Caco-2 (cell line): ENCODE measurements around the gene NFKBIB. TPM values are rescaled to one million over a fixed set of nuclear protein-coding genes. Genes with fewer than 3 reads are reported as not detected.

Source experiments
- BruUV-seq: library from RNA; stranded (reverse); fragments of 400-500 nt; replicated peaks from 2 replicates; lab custom pipeline; 2021; lab: Mats Ljungman, UMichigan
- CTCF ChIA-PET: fragments of 300-600 bp; sonication (Branson Sonifier 250); formaldehyde crosslinking; loops from one replicate; lab custom pipeline; 2022; ENCODE audit warnings: antibody characterized with exemption; lab: Charles Lee
- POLR2A ChIA-PET: fragments of 300-600 bp; sonication (Branson Sonifier 250); formaldehyde crosslinking; loops from one replicate; lab custom pipeline; 2022; ENCODE audit warnings: antibody characterized with exemption; lab: Charles Lee
- DNase-seq, 2 experiments: peaks; one replicate each; pipeline versions ENCODE4 v3.0.0 to v3.0.0-alpha.2; 2020 to 2022
- H3K27me3 ChIP-seq: replicated peaks from 2 replicates; pipeline ENCODE4 v1.6.0; 2011; ENCODE audit warnings: low read length; ENCODE audit not compliant: control insufficient read depth, insufficient read depth
- H3K36me3 ChIP-seq: 2 replicates; pipeline ENCODE4 v1.5.1; 2011; ENCODE audit warnings: low read length; ENCODE audit not compliant: control insufficient read depth, insufficient read depth
- H3K4me1 ChIP-seq: fragments of 250-450 bp; sonication (Bioruptor Pico); 2 replicates; pipeline ENCODE4 v1.5.1; 2020; ENCODE audit warnings: mild to moderate bottlenecking
- H3K4me3 ChIP-seq: 2 replicates; pipeline ENCODE4 v1.5.1; 2011; ENCODE audit warnings: low read depth, mild to moderate bottlenecking, control low read depth, low read length
- H3K9me3 ChIP-seq: fragments of 250-450 bp; sonication (Bioruptor Pico); 2 replicates; pipeline ENCODE4 v1.5.1; 2020; ENCODE audit warnings: mild to moderate bottlenecking, moderate library complexity
- H3K27ac Mint-ChIP-seq: one replicate; pipeline ENCODE4 v1.8.0; 2022; ENCODE audit warnings: mixed read lengths; ENCODE audit not compliant: unreplicated experiment
- H3K27me3 Mint-ChIP-seq: one replicate; pipeline ENCODE4 v1.8.0; 2022; ENCODE audit warnings: mixed read lengths; ENCODE audit not compliant: insufficient read depth, unreplicated experiment
- H3K36me3 Mint-ChIP-seq: one replicate; pipeline ENCODE4 v1.8.0; 2022; ENCODE audit warnings: mild to moderate bottlenecking, mixed read lengths; ENCODE audit not compliant: insufficient read depth, unreplicated experiment
- H3K4me1 Mint-ChIP-seq: one replicate; pipeline ENCODE4 v1.8.0; 2022; ENCODE audit warnings: low read depth, mixed read lengths; ENCODE audit not compliant: unreplicated experiment
- H3K4me3 Mint-ChIP-seq: one replicate; pipeline ENCODE4 v1.8.0; 2022; ENCODE audit warnings: mild to moderate bottlenecking, moderate library complexity, mixed read lengths; ENCODE audit not compliant: unreplicated experiment
- H3K9me3 Mint-ChIP-seq: one replicate; pipeline ENCODE4 v1.8.0; 2022; ENCODE audit warnings: mixed read lengths; ENCODE audit not compliant: unreplicated experiment
- CTCF ChIP-seq, 2 experiments: fragments of 200-600 bp in 1 of 2; IDR thresholded peaks; 1 replicate in 1 of 2; 2 replicates in 1 of 2; pipeline versions ENCODE4 v1.5.1 to v1.8.0; 2011 to 2022; ENCODE audit warnings: antibody characterized with exemption in 1 of 2, control low read depth in 1 of 2, inconsistent platforms in 1 of 2, low read depth in 1 of 2, low read length in 1 of 2, mild to moderate bottlenecking in 1 of 2, moderate library complexity in 1 of 2; ENCODE audit not compliant: insufficient read depth in 1 of 2, severe bottlenecking in 1 of 2, unreplicated experiment in 1 of 2
- intact Hi-C: fragments of 100-400 bp; cut with micrococcal nuclease; formaldehyde crosslinking; loops from one replicate; pipeline ENCODE4 v1.10.0; 2022; ENCODE audit not compliant: unreplicated experiment
- total RNA-seq: library from RNA; stranded (reverse); gene quantifications from 2 replicates; pipeline ENCODE4 v1.2.3, GENCODE V29; 2022

NFKBIB gene
- total RNA-seq, 1 experiment from 2014 or later, result 43.9 TPM

- BruUV-seq, result no TSS peak
- POLR2A ChIA-PET, result no interaction called here
- H3K9me3 ChIP-seq, result no peaks in the 10 kb centered on the region
- H3K36me3 Mint-ChIP-seq, result peaks cover 19% of the 10 kb centered on the region
- H3K27ac Mint-ChIP-seq, result no peak overlapping the region
- no peak overlapping the region for H3K4me3 Mint-ChIP-seq
- no peaks in the 10 kb centered on the region for H3K27me3 ChIP-seq
- CTCF ChIA-PET, result no interaction called here
- TF ChIP-seq CTCF (IDR thresholded peaks at IDR 0.05; ENCODE audit: insufficient read depth in 1 of 2, low read depth in 1 of 2, low read length in 1 of 2, severe bottlenecking in 1 of 2, unreplicated experiment in 1 of 2), result no peak
- no peak overlapping the region for H3K4me3 ChIP-seq
- intact Hi-C loops, result no loop called here
- no peaks in the 10 kb centered on the region for H3K27me3 Mint-ChIP-seq
- H3K9me3 Mint-ChIP-seq, result no peaks in the 10 kb centered on the region
- no peaks in the 10 kb centered on the region for H3K4me1 ChIP-seq
- peaks cover 5% of the 10 kb centered on the region for H3K36me3 ChIP-seq
- H3K4me1 Mint-ChIP-seq, result no peaks in the 10 kb centered on the region
- no peak for DNase-seq
These were observed 21.9 kb downstream of the NFKBIB start for GRCh38 chr19:38921420-38922274.

- Histone ChIP-seq H3K36me3 (peaks cover 5% of the 10 kb centered on the region), H3K4me1 (no peaks in the 10 kb centered on the region), H3K27me3 (no peaks in the 10 kb centered on the region), H3K4me3 (no peak overlapping the region), H3K9me3 (no peaks in the 10 kb centered on the region)
- no peaks in the 10 kb centered on the region for H3K9me3 Mint-ChIP-seq
- no peak overlapping the region for H3K27ac Mint-ChIP-seq
- ChIA-PET CTCF (no interaction called here), POLR2A (no interaction called here)
- intact Hi-C loops, result no loop called here
- H3K27me3 Mint-ChIP-seq, result no peaks in the 10 kb centered on the region
- H3K4me3 Mint-ChIP-seq, result no peak overlapping the region
- H3K36me3 Mint-ChIP-seq, result peaks cover 21% of the 10 kb centered on the region
- no TSS peak for BruUV-seq
- no peak for DNase-seq
- no peaks in the 10 kb centered on the region for H3K4me1 Mint-ChIP-seq
- no peak for TF ChIP-seq CTCF (IDR thresholded peaks at IDR 0.05; ENCODE audit: insufficient read depth in 1 of 2, low read depth in 1 of 2, low read length in 1 of 2, severe bottlenecking in 1 of 2, unreplicated experiment in 1 of 2)
These were observed 22.7 kb downstream of the NFKBIB start for GRCh38 chr19:38922482-38922881.

- H3K4me3 Mint-ChIP-seq, result no peak overlapping the region
- H3K9me3 ChIP-seq, result no peaks in the 10 kb centered on the region
- H3K36me3 Mint-ChIP-seq, result peaks cover 37% of the 10 kb centered on the region
- CTCF ChIA-PET, result interaction anchor here (0.6 kb wide), 1 partner anchor 18 kb away, joined by 3 read pairs; no protein-coding TSS in a partner anchor
- TF ChIP-seq CTCF (IDR thresholded peaks at IDR 0.05; ENCODE audit: insufficient read depth in 1 of 2, low read depth in 1 of 2, low read length in 1 of 2, severe bottlenecking in 1 of 2, unreplicated experiment in 1 of 2), result no peak
- H3K4me1 ChIP-seq, result no peaks in the 10 kb centered on the region
- no peaks in the 10 kb centered on the region for H3K27me3 ChIP-seq
- H3K9me3 Mint-ChIP-seq, result no peaks in the 10 kb centered on the region
- H3K27me3 Mint-ChIP-seq, result no peaks in the 10 kb centered on the region
- H3K4me1 Mint-ChIP-seq, result no peaks in the 10 kb centered on the region
- intact Hi-C loops, result no loop called here
- POLR2A ChIA-PET, result no interaction called here
- no peak overlapping the region for H3K27ac Mint-ChIP-seq
- peaks cover 5% of the 10 kb centered on the region for H3K36me3 ChIP-seq
- no peak for DNase-seq
- no TSS peak for BruUV-seq
- no peak overlapping the region for H3K4me3 ChIP-seq
These were observed 24.6 kb downstream of the NFKBIB start for GRCh38 chr19:38924388-38924787.
